ENCODE data around the gene PSMB8.

Gene PSMB8

GRCh38 chr6:32857156-32857891 is 13.5 kb upstream of the PSMB8 start:
- DNase-seq (ENCODE audit: insufficient read length, low spot score) (no peak), FAIRE-seq (no peak)
- TF ChIP-seq CTCF (IDR thresholded peaks at IDR 0.05; ENCODE audit: insufficient read depth, missing control alignments): no peak

GRCh38 chr6:32855467-32856174 is 11.8 kb upstream of the PSMB8 start:
- FAIRE-seq (no peak), DNase-seq (ENCODE audit: insufficient read length, low spot score) (no peak)
- TF ChIP-seq CTCF (IDR thresholded peaks at IDR 0.05; ENCODE audit: insufficient read depth, missing control alignments): no peak

- FAIRE-seq: no peak
- no peak for TF ChIP-seq CTCF (IDR thresholded peaks at IDR 0.05; ENCODE audit: insufficient read depth, missing control alignments)
- DNase-seq (ENCODE audit: insufficient read length, low spot score): no peak
These were observed 10.7 kb upstream of the PSMB8 start for GRCh38 chr6:32854376-32855178.

GRCh38 chr6:32853541-32854375 is 9.9 kb upstream of the PSMB8 start, which contains the start of the genes PSMB9 and TAP1:
TSS of gene PSMB9 (plus strand) at chr6:32854192. CDS start at chr6:32854230, 38 bp downstream.
TSS of gene TAP1 (minus strand) at chr6:32853704. CDS start at chr6:32853636, 68 bp downstream.
- FAIRE-seq: no peak
- peak; percentile 55 for TF ChIP-seq CTCF (IDR thresholded peaks at IDR 0.05; ENCODE audit: insufficient read depth, missing control alignments)
- DNase-seq (ENCODE audit: insufficient read length, low spot score): peak; percentile 84

GRCh38 chr6:32852844-32853540 is 9.1 kb upstream of the PSMB8 start:
- TF ChIP-seq CTCF (IDR thresholded peaks at IDR 0.05; ENCODE audit: insufficient read depth, missing control alignments): no peak
- FAIRE-seq: no peak
- peak; percentile 35 for DNase-seq (ENCODE audit: insufficient read length, low spot score)

Data from D721Med (cell line).